Fibroblast of the aortic adventitia (primary cell): ENCODE data around the gene TMPO. TPM values are rescaled to one million over a fixed set of nuclear protein-coding genes. Genes with fewer than 3 reads are reported as not detected.
A peak's percentile ranks its signal among the peaks of the same experiment; 100 is the strongest.
"Not testable (repeated sequence)": the region's sequence is repeated elsewhere in the genome, so short reads cannot be mapped to it uniquely, and the experiment has no call there.

Experiments used
- DNase-seq: peaks from one replicate; pipeline ENCODE4 v3.0.0-alpha.2; 2010; ENCODE audit warnings: low read depth
- H3K4me3 ChIP-seq: 2 replicates; pipeline ENCODE4 v1.5.1; 2011; ENCODE audit warnings: low read depth, mild to moderate bottlenecking, control low read depth, low read length, moderate library complexity
- total RNA-seq: library from RNA; depleted of rRNA; stranded (reverse); fragments of >200 nt; gene quantifications from 2 replicates; pipeline ENCODE4 v1.2.3, GENCODE V29; 2012; ENCODE audit warnings: low replicate concordance
- TF ChIP-seq, protein P1 (sequence below): IDR thresholded peaks from 2 replicates; pipeline ENCODE4 v1.5.1; 2011; ENCODE audit warnings: mild to moderate bottlenecking, low read length, control low read depth, inconsistent platforms; ENCODE audit not compliant: insufficient read depth

The TMPO gene
- total RNA-seq, 1 donor: 130 TPM

DNA sequence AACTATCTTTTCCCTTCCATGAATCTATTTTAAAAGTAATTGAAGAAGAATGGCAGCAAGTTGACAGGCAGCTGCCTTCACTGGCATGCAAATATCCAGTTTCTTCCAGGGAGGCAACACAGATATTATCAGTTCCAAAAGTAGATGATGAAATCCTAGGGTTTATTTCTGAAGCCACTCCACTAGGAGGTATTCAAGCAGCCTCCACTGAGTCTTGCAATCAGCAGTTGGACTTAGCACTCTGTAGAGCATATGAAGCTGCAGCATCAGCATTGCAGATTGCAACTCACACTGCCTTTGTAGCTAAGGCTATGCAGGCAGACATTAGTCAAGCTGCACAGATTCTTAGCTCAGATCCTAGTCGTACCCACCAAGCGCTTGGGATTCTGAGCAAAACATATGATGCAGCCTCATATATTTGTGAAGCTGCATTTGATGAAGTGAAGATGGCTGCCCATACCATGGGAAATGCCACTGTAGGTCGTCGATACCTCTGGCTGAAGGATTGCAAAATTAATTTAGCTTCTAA, 18.4 kb downstream of the TMPO start:
- TF ChIP-seq, protein P1, sequence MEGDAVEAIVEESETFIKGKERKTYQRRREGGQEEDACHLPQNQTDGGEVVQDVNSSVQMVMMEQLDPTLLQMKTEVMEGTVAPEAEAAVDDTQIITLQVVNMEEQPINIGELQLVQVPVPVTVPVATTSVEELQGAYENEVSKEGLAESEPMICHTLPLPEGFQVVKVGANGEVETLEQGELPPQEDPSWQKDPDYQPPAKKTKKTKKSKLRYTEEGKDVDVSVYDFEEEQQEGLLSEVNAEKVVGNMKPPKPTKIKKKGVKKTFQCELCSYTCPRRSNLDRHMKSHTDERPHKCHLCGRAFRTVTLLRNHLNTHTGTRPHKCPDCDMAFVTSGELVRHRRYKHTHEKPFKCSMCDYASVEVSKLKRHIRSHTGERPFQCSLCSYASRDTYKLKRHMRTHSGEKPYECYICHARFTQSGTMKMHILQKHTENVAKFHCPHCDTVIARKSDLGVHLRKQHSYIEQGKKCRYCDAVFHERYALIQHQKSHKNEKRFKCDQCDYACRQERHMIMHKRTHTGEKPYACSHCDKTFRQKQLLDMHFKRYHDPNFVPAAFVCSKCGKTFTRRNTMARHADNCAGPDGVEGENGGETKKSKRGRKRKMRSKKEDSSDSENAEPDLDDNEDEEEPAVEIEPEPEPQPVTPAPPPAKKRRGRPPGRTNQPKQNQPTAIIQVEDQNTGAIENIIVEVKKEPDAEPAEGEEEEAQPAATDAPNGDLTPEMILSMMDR: no peak
- peak; percentile 63 for DNase-seq
- H3K4me3 ChIP-seq: no peak overlapping the region

DNA sequence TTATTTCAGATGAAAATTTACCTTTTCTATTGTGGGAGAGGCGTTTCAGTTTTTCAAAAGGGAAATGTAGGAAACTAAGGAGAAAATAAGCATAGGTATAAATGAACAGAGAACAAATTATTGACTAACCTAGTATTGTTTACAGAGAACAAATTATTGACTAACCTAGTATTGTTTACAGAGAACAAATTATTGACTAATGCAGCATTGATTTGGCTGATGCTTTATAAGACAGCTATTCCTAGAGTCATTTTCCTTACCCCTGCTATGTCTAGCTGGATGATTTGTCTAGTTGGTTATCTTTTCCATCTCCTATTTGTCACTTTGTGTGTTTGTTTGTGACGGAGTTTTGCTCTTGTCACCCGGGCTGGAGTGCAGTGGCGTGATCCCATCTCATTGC, 22.6 kb downstream of the TMPO start:
- TF ChIP-seq, protein P1: no peak
- DNase-seq: no peak
- H3K4me3 ChIP-seq: no peak overlapping the region

DNA sequence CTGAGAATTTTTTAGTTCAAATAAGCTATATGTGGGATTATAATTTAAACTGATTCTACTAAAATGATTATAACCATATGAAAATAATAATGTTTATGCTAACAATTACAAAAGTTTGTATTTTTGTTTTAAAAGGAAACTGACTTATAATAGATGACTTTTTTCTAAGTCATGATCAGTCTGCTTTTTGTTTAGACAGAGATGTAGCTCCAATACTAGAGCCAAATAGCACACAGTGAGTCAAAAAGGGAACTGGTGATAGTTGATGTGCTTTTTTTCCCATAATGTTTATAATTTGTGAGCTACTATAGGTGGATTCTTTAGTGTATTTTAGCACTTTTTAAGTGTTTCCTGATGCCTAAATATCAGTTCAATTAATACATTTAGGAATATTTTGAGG, 28.3 kb downstream of the TMPO start:
- TF ChIP-seq, protein P1: no peak
- no peak for DNase-seq
- H3K4me3 ChIP-seq: no peak overlapping the region

DNA sequence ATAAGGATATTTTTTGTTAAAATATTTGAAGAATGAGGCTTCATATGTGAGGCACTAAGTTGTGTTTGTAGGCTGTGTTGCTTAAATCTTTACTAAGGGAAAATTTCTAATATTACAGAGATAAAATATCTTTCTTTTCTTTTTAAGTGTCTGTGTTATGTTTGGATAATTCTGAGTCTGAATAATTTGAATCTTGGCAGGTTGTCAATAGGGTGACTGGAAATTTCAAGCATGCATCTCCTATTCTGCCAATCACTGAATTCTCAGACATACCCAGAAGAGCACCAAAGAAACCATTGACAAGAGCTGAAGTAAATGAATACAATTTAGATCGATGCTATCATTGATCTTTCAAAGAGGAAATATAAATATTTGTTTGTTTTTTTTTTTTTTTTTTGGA, 29.4 kb downstream of the TMPO start:
- TF ChIP-seq, protein P1: no peak
- no peak overlapping the region for H3K4me3 ChIP-seq
- DNase-seq: peak; percentile 27

DNA sequence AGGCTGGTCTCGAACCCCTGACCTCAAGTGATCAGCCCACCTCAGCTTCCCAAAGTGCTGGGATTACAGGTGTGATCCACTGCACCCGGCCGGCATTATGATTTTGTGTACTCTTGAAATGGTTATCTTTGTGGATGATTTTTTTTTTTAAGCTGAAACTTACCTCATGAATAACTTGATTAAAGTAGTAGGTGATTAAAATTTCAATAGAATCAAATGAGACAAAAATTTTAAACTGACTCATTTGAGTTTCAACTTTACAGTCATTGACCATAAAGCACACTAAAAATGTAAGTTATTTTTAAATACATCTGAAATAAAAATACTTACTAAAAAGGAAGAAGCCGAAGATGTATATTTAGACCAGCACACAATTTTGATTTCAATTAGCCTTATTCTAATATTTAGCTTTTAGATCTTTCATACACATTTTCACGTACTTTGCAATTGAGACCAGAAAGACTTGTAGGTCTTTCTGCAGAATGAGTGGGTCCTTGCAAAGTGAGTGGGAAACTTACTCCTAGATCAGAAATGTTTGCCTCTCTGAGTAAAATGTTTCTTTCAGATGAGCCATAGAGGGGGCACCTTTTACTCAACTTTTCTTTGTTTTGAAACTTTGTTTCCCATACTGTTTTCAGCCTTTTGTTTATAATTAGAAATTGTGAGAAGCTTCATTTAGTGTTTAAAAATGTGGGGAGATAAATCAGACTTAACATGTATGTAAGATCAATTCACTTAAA, 34.2 kb downstream of the TMPO start:
- TF ChIP-seq, protein P1: no peak
- no peak overlapping the region for H3K4me3 ChIP-seq
- no peak for DNase-seq

DNA sequence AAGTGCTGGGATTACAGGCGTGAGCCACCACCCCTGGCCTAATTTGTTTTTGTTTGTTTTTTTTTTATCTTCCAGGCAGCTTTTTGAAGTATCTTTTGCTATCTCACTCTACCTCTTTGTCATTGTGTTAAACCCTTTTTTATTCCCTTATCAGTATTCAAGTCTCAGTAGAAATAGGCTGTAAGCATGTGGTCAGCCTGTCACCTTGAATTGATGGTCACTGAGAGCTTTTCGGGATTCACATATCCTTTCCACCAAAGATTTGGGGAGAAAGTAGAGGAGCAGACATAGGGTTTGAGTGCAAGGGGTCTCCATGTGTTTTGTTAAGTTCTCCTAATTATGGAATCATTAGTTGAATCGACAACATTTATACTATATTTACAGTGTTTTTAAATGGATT, 36.4 kb downstream of the TMPO start:
- DNase-seq: no peak
- H3K4me3 ChIP-seq: no peak overlapping the region
- TF ChIP-seq, protein P1: no peak

DNA sequence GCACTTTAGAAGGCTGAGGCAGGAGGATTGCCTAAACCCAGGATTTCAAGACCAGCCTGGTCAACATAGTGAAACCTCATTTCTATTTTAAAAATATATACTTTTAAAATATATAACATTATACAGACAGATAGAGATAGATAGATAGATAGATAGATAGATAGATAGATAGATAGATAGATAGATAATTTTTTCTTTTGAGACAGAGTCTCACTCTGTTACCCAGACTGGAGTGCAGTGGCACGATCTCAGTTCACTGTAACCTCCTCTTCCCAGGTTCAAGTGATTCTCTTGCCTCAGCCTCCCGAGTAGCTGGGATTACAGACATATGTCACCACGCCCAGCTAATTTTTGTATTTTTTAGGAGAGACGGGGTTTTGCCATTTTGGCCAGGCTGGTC, 42.7 kb downstream of the TMPO start:
- not testable (repeated sequence) for H3K4me3 ChIP-seq, DNase-seq
